ENCODE measurements around the gene C16orf95.

- no peak for TF ChIP-seq POLR2A (IDR thresholded peaks at IDR 0.05; ENCODE audit: low read depth, low read length)
- no peak for TF ChIP-seq MXI1 (IDR thresholded peaks at IDR 0.05; ENCODE audit: borderline replicate concordance, low read depth, low read length)
- no peak for TF ChIP-seq CTCF (conservative IDR thresholded peaks at IDR 0.05; ENCODE audit: low read depth, low read length)
- no peak for TF ChIP-seq CEBPB (IDR thresholded peaks at IDR 0.05; ENCODE audit: low read depth, low read length)
Observed at GRCh38 chr16:87279094-87279658, 38.0 kb downstream of the C16orf95 start.

All from IMR-90 (cell line).